NB4 (cell line): ENCODE data around the gene DOCK8.

Experiments used
- DNase-seq: peaks from one replicate; pipeline ENCODE4 v3.0.0; 2010; ENCODE audit warnings: low read depth
- H3K4me3 ChIP-seq: one replicate; pipeline ENCODE4 v1.5.1; 2011; ENCODE audit warnings: mild to moderate bottlenecking, low read depth, low read length, moderate library complexity
- CTCF ChIP-seq: IDR thresholded peaks from one replicate; pipeline ENCODE4 v1.5.1; 2012; ENCODE audit warnings: low read depth, low read length
- MAX ChIP-seq: IDR thresholded peaks from 2 replicates; pipeline ENCODE4 v1.6.1; 2011; ENCODE audit warnings: low read depth, low read length
- MYC ChIP-seq: IDR thresholded peaks from 2 replicates; pipeline ENCODE4 v1.6.1; 2011; ENCODE audit warnings: low read depth, low read length
- POLR2A ChIP-seq: IDR thresholded peaks from 2 replicates; pipeline ENCODE4 v1.6.1; 2011; ENCODE audit warnings: mild to moderate bottlenecking; ENCODE audit not compliant: insufficient read length; ENCODE audit errors: extremely low read depth

DOCK8 gene

GRCh38 chr9:335373-335772 lies 120.7 kb downstream of the DOCK8 start:
- DNase-seq = no peak
- TF ChIP-seq POLR2A (no peak), MYC (no peak), MAX (no peak), CTCF (no peak)
- no peak overlapping the region for H3K4me3 ChIP-seq

- DNase-seq = no peak
- TF ChIP-seq MAX (no peak), CTCF (no peak), MYC (no peak), POLR2A (no peak)
- no peak overlapping the region for H3K4me3 ChIP-seq
These were observed 121.4 kb downstream of the DOCK8 start for GRCh38 chr9:336039-336438.

GRCh38 chr9:338602-339001 lies 123.9 kb downstream of the DOCK8 start:
- H3K4me3 ChIP-seq = no peak overlapping the region
- no peak for TF ChIP-seq CTCF
- no peak for TF ChIP-seq POLR2A
- no peak for TF ChIP-seq MYC
- no peak for TF ChIP-seq MAX
- no peak for DNase-seq

GRCh38 chr9:341634-342421 lies 127.2 kb downstream of the DOCK8 start:
- DNase-seq = no peak
- TF ChIP-seq MAX (no peak), MYC (no peak), CTCF (no peak), POLR2A (no peak)
- no peak overlapping the region for H3K4me3 ChIP-seq

- DNase-seq = no peak
- H3K4me3 ChIP-seq = no peak overlapping the region
- TF ChIP-seq MAX (no peak), POLR2A (no peak), CTCF (no peak)
These were observed 129.1 kb downstream of the DOCK8 start for GRCh38 chr9:343773-344172.
